H9 (cell line): Measurements from ENCODE around the gene TSFM. TPM values are rescaled to one million over a fixed set of nuclear protein-coding genes. Genes with fewer than 3 reads are reported as not detected.

Experiments
- DNase-seq: peaks from one replicate; pipeline ENCODE4 v3.0.0-alpha.2; 2017
- H2AFZ ChIP-seq: one replicate; pipeline ENCODE4 v1.6.1; 2013; ENCODE audit warnings: mild to moderate bottlenecking, low read length, control low read depth, moderate library complexity
- H2AK5ac ChIP-seq: 2 replicates; pipeline ENCODE4 v1.6.1; 2013; ENCODE audit warnings: low read length, control low read depth, mixed read lengths; ENCODE audit not compliant: insufficient read length
- H2BK120ac ChIP-seq: one replicate; pipeline ENCODE4 v1.6.1; 2013; ENCODE audit warnings: low read depth, mild to moderate bottlenecking, low read length, control low read depth, inconsistent platforms; ENCODE audit not compliant: poor library complexity, severe bottlenecking
- H2BK12ac ChIP-seq: 2 replicates; pipeline ENCODE4 v1.6.1; 2013; ENCODE audit warnings: low read length, control low read depth, mixed read lengths, low read depth; ENCODE audit not compliant: insufficient read length
- H2BK15ac ChIP-seq: 2 replicates; pipeline ENCODE4 v1.6.1; 2013; ENCODE audit warnings: low read depth, low read length, control low read depth
- H2BK20ac ChIP-seq: one replicate; pipeline ENCODE4 v1.6.1; 2013; ENCODE audit warnings: low read depth, mild to moderate bottlenecking, low read length, control low read depth, inconsistent platforms; ENCODE audit not compliant: poor library complexity, severe bottlenecking
- H2BK5ac ChIP-seq: 2 replicates; pipeline ENCODE4 v1.6.1; 2013; ENCODE audit warnings: low read length, control low read depth, mixed read lengths; ENCODE audit not compliant: insufficient read length
- H3K14ac ChIP-seq: 2 replicates; pipeline ENCODE4 v1.6.1; 2013; ENCODE audit warnings: low read length, control low read depth; ENCODE audit not compliant: insufficient read depth
- H3K18ac ChIP-seq: 2 replicates; pipeline ENCODE4 v1.6.1; 2013; ENCODE audit warnings: low read depth, mild to moderate bottlenecking, mixed read lengths, low read length, control low read depth; ENCODE audit not compliant: insufficient read length
- H3K23ac ChIP-seq: 2 replicates; pipeline ENCODE4 v1.6.1; 2013; ENCODE audit warnings: low read length, control low read depth, mixed read lengths, low read depth; ENCODE audit not compliant: insufficient read length
- H3K23me2 ChIP-seq: 2 replicates; pipeline ENCODE4 v1.6.1; 2013; ENCODE audit warnings: low read depth, mild to moderate bottlenecking, mixed read lengths, low read length, control low read depth; ENCODE audit not compliant: insufficient read length, poor library complexity, severe bottlenecking
- H3K27ac ChIP-seq: 2 replicates; pipeline ENCODE4 v1.5.1; 2013; ENCODE audit warnings: low read length, control low read depth, mixed read lengths, low read depth; ENCODE audit not compliant: insufficient read length
- H3K27me3 ChIP-seq: 2 replicates; pipeline ENCODE4 v1.6.1; 2013; ENCODE audit warnings: low read length, control low read depth, inconsistent platforms; ENCODE audit not compliant: insufficient read depth
- H3K4ac ChIP-seq: 2 replicates; pipeline ENCODE4 v1.6.1; 2013; ENCODE audit warnings: low read depth, mild to moderate bottlenecking, control low read depth, inconsistent platforms, low read length, moderate library complexity
- H3K4me1 ChIP-seq: 2 replicates; pipeline ENCODE4 v1.6.1; 2013; ENCODE audit warnings: low read length, control low read depth, inconsistent platforms; ENCODE audit not compliant: insufficient read depth
- H3K4me2 ChIP-seq: 2 replicates; pipeline ENCODE4 v1.6.1; 2013; ENCODE audit warnings: low read length, control low read depth, mixed read lengths; ENCODE audit not compliant: insufficient read length, insufficient read depth
- H3K56ac ChIP-seq: 2 replicates; pipeline ENCODE4 v1.6.1; 2013; ENCODE audit warnings: low read depth, mild to moderate bottlenecking, mixed read lengths, low read length, control low read depth; ENCODE audit not compliant: insufficient read length
- H3K79me1 ChIP-seq: 2 replicates; pipeline ENCODE4 v1.6.1; 2013; ENCODE audit warnings: low read depth, mild to moderate bottlenecking, moderate library complexity, low read length, control low read depth, inconsistent platforms; ENCODE audit not compliant: insufficient read depth, poor library complexity, severe bottlenecking
- H3K79me2 ChIP-seq: 2 replicates; pipeline ENCODE4 v1.6.1; 2013; ENCODE audit warnings: low read length, control low read depth, inconsistent platforms; ENCODE audit not compliant: insufficient read depth
- H3K9ac ChIP-seq: 2 replicates; pipeline ENCODE4 v1.6.1; 2013; ENCODE audit warnings: low read length, control low read depth, mixed read lengths; ENCODE audit not compliant: insufficient read length; ENCODE audit errors: extremely low read depth
- H3K9me3 ChIP-seq: one replicate; pipeline ENCODE4 v1.6.1; 2013; ENCODE audit warnings: low read depth, low read length, inconsistent platforms; ENCODE audit not compliant: control insufficient read depth
- H3T11ph ChIP-seq: one replicate; pipeline ENCODE4 v1.6.1; 2013; ENCODE audit warnings: mild to moderate bottlenecking, low read length, control low read depth, inconsistent platforms
- H4K20me1 ChIP-seq: one replicate; pipeline ENCODE4 v1.6.1; 2013; ENCODE audit not compliant: control insufficient read depth, insufficient read length, insufficient read depth
- H4K5ac ChIP-seq: 2 replicates; pipeline ENCODE4 v1.6.1; 2013; ENCODE audit warnings: low read depth, mild to moderate bottlenecking, mixed read lengths, low read length, control low read depth; ENCODE audit not compliant: insufficient read length
- H4K8ac ChIP-seq: replicated peaks from 2 replicates; pipeline ENCODE4 v1.6.1; 2013; ENCODE audit warnings: low read length, control low read depth, mixed read lengths, low read depth; ENCODE audit not compliant: insufficient read length
- H4K91ac ChIP-seq: 2 replicates; pipeline ENCODE4 v1.6.1; 2013; ENCODE audit warnings: low read depth, mild to moderate bottlenecking, moderate library complexity, mixed read lengths, low read length, control low read depth; ENCODE audit not compliant: insufficient read length
- H3K27ac Mint-ChIP-seq, 3 experiments: 2 replicates in 2 of 3; 3 replicates in 1 of 3; pipeline ENCODE4 v1.8.0; 2020 to 2021; ENCODE audit warnings: mixed read lengths in 3 of 3, mild to moderate bottlenecking in 1 of 3, moderate library complexity in 1 of 3
- H3K27me3 Mint-ChIP-seq: 2 replicates; pipeline ENCODE4 v1.8.0; 2021; ENCODE audit warnings: low read depth, mild to moderate bottlenecking, moderate library complexity, mixed read lengths
- H3K36me3 Mint-ChIP-seq, 3 experiments: 2 replicates in 2 of 3; 3 replicates in 1 of 3; pipeline ENCODE4 v1.8.0; 2020 to 2021; ENCODE audit warnings: low read depth in 3 of 3, mixed read lengths in 3 of 3; ENCODE audit not compliant: insufficient read depth in 1 of 3
- H3K4me1 Mint-ChIP-seq, 2 experiments: 2 replicates each; pipeline ENCODE4 v1.8.0; 2020; ENCODE audit warnings: mixed read lengths in 2 of 2
- H3K4me3 Mint-ChIP-seq, 2 experiments: 2 replicates in 1 of 2; 3 replicates in 1 of 2; pipeline ENCODE4 v1.8.0; 2020 to 2021; ENCODE audit warnings: mild to moderate bottlenecking in 2 of 2, mixed read lengths in 2 of 2, moderate library complexity in 1 of 2
- H3K9me3 Mint-ChIP-seq, 2 experiments: 2 replicates in 1 of 2; 3 replicates in 1 of 2; pipeline ENCODE4 v1.8.0; 2020; ENCODE audit warnings: mild to moderate bottlenecking in 2 of 2, mixed read lengths in 2 of 2, moderate library complexity in 1 of 2
- WGBS: extraction: QIAGEN DNeasy Blood & Tissue Kit; methylation state at CpG from one replicate; pipeline ENCODE4 v1.1.7; 2013; ENCODE audit warnings: missing lambda C conversion rate, low lambda C conversion rate, mixed read lengths; ENCODE audit not compliant: insufficient read length; ENCODE audit errors: extremely low coverage; 5-methylcytosine and 5-hydroxymethylcytosine counted together
- total RNA-seq: library from RNA; stranded (reverse); gene quantifications from 2 replicates; pipeline ENCODE4 v1.2.1, GENCODE V29; 2021
- TF ChIP-seq, protein P1 (sequence below): fragments of 200-600 bp; sonication (generic); conservative IDR thresholded peaks from 3 replicates; pipeline ENCODE4 v1.8.0; 2021; ENCODE audit warnings: antibody characterized with exemption, mild to moderate bottlenecking

Gene TSFM
- total RNA-seq, 1 experiment from 2014 or later = 50.2 TPM

- TF ChIP-seq, protein P1, sequence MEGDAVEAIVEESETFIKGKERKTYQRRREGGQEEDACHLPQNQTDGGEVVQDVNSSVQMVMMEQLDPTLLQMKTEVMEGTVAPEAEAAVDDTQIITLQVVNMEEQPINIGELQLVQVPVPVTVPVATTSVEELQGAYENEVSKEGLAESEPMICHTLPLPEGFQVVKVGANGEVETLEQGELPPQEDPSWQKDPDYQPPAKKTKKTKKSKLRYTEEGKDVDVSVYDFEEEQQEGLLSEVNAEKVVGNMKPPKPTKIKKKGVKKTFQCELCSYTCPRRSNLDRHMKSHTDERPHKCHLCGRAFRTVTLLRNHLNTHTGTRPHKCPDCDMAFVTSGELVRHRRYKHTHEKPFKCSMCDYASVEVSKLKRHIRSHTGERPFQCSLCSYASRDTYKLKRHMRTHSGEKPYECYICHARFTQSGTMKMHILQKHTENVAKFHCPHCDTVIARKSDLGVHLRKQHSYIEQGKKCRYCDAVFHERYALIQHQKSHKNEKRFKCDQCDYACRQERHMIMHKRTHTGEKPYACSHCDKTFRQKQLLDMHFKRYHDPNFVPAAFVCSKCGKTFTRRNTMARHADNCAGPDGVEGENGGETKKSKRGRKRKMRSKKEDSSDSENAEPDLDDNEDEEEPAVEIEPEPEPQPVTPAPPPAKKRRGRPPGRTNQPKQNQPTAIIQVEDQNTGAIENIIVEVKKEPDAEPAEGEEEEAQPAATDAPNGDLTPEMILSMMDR = peak; percentile 93
- Histone ChIP-seq H3K14ac (no peak overlapping the region), H3K79me1 (no peaks in the 10 kb centered on the region), H2AK5ac (no peak overlapping the region), H4K20me1 (no peaks in the 10 kb centered on the region), H3K27ac (no peak overlapping the region), H3K23me2 (peaks cover 9% of the 10 kb centered on the region), H2BK15ac (no peak overlapping the region), H3K9me3 (no peaks in the 10 kb centered on the region), H3K27me3 (peaks cover 11% of the 10 kb centered on the region), H3K4me2 (peak overlapping the region; percentile 34), H4K8ac (no peak overlapping the region), H2BK120ac (no peak overlapping the region), H4K5ac (no peak overlapping the region), H3K4ac (no peak overlapping the region), H3K18ac (no peak overlapping the region), H3K9ac (no peak overlapping the region), H3K79me2 (peaks cover 2% of the 10 kb centered on the region; the same call in 1 of the 2 replicates), H2BK5ac (no peak overlapping the region), H3K56ac (no peak overlapping the region), H2BK12ac (no peak overlapping the region), H3T11ph (no peak overlapping the region), H4K91ac (no peak overlapping the region), H2AFZ (no peak overlapping the region), H3K4me1 (0 out of 2 replicates have a peak, but pooled peaks cover 2% of the 10 kb centered on the region), H3K23ac (no peak overlapping the region), H2BK20ac (no peak overlapping the region)
- no CpG with 5 or more reads among the region's 22 CpGs for WGBS
- peaks cover 0 to 2% of the 10 kb centered on the region in 2 experiments; a peak in 1 of 5 replicates for H3K9me3 Mint-ChIP-seq
- H3K27ac Mint-ChIP-seq = no peak overlapping the region
- peak overlapping the region; percentile 61 to 78 for H3K4me3 Mint-ChIP-seq
- H3K27me3 Mint-ChIP-seq = peaks cover 38% of the 10 kb centered on the region
- peaks cover 32 to 33% of the 10 kb centered on the region in 2 experiments for H3K4me1 Mint-ChIP-seq
- peaks cover 4 to 19% (median 6%) of the 10 kb centered on the region in 3 experiments; a peak in 6 of 7 replicates for H3K36me3 Mint-ChIP-seq
- peak; percentile 89 for DNase-seq
These were observed 25.9 kb upstream of the TSFM start for GRCh38 chr12:57756406-57757341.
